Caki2 (cell line): ENCODE results near the gene ANKRD55. TPM values are rescaled to one million over a fixed set of nuclear protein-coding genes. Genes with fewer than 3 reads are reported as not detected.
"Not testable (repeated sequence)": the region's sequence is repeated elsewhere in the genome, so short reads cannot be mapped to it uniquely, and the experiment has no call there.

Experiments
- DNase-seq: peaks from one replicate; pipeline ENCODE4 v3.0.0-alpha.2; 2015; ENCODE audit warnings: low read depth
- in situ Hi-C: cut with HindIII; loops from 2 replicates; pipeline ENCODE4 v1.10.0; 2016; ENCODE audit warnings: low sequenced_read_pairs, low pct_unique_long_range_greater_than_20kb, mixed read lengths
- total RNA-seq: library from RNA; depleted of rRNA; stranded (reverse); fragments of >200 nt; shearing (Covaris generic); gene quantifications from 2 replicates; pipeline ENCODE4 v1.2.3, GENCODE V29; 2014; ENCODE audit warnings: low replicate concordance

The ANKRD55 gene
- total RNA-seq, 1 experiment from 2014 or later, result not detected

- no peak for DNase-seq
- in situ Hi-C loops, result no loop called here
Measured at GRCh38 chr5:56130664-56131063, 102.5 kb downstream of the ANKRD55 start.

GRCh38 chr5:56129288-56129687, 103.8 kb downstream of the ANKRD55 start:
- DNase-seq, result peak; percentile 26

GRCh38 chr5:56128113-56128512, 105.0 kb downstream of the ANKRD55 start:
- no peak for DNase-seq
- in situ Hi-C loops, result no loop called here

More at GRCh38 chr5:56129288-56129687, 103.8 kb downstream of the ANKRD55 start:
- in situ Hi-C loops, result no loop called here

GRCh38 chr5:56126487-56127179, 106.5 kb downstream of the ANKRD55 start:
- DNase-seq, result no peak
- in situ Hi-C loops, result no loop called here

DNA sequence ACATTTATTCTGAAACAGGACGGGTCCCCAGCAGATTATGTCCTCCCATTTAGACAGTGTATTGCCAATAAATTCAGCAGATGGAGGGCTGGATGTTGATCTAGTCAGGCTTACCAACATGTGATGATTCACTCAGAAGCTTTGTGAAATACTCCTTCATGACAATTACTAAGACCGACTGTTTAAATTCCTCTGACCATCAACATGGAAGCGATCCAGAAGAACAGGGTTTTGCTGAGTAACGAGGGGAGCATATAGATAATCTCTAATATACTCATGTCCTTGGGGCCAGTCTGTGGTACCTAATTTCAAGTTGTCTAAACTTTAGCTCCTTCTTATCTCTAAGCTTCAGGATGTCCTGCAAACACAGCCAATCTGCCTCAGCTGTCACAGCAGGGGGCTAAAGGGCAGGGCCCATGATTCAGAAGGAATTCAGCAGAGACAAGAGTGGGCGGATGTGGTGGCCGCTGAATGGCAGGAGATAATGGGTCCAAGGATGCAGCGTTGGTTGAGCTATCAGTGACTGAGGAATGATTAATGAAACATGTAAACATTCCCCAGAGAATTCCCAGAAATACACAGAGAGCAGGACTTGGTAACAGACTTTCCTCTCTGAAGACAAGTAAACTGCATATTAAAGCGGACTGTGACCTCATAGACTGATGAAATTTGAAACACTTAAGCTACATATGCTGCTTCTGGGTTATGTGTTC, 109.4 kb downstream of the ANKRD55 start:
- DNase-seq, result peak; percentile 98
- in situ Hi-C loops, result no loop called here

DNA sequence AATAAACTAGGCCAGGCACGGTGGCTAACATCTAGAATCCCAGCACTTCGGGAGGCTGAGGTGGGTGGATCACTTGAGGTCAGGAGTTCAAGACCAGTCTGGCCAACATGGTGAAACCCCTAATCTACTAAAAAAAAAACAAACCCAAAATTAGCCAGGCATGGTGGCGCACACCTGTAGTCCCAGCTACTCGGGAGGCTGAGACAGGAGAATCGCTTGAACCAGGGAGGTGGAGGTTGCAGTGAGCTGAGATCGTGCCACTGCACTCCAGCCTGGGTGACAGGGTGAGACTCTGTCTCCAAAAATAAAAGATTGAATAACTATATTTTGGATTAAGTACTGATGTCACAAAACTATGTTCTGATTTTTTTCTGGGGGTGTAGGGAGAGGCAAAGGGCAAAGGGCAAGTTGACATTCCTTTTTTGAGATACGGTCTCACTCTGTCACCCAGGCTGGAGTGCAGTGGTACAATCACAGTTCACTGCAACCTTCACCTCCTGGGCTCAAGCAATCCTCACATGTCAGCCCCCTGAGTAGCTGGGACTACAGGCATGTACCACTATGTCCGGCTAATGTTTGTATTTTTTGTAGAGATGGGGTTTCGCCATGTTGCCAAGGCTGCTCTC, 110.7 kb downstream of the ANKRD55 start:
- in situ Hi-C loops, DNase-seq: not testable (repeated sequence)

DNA sequence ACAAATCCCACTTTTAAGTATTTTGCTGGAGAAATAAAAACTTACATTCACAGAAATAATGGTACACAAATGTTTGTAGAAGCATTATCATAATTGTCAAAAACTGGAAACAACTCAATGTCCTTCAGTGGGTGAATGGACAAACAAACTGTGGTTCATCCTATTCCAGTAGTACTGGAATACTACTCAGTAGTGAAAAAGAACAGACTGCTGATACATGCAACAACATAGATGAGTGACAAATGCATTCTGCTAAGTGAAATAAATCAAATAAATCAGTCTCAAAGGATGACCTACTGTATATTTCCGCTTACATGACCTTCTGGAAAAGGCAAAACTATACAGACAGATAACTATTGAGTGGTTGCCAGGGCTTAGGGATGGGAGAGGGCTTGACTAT, 114.1 kb downstream of the ANKRD55 start:
- in situ Hi-C loops, result no loop called here
- DNase-seq, result no peak

DNA sequence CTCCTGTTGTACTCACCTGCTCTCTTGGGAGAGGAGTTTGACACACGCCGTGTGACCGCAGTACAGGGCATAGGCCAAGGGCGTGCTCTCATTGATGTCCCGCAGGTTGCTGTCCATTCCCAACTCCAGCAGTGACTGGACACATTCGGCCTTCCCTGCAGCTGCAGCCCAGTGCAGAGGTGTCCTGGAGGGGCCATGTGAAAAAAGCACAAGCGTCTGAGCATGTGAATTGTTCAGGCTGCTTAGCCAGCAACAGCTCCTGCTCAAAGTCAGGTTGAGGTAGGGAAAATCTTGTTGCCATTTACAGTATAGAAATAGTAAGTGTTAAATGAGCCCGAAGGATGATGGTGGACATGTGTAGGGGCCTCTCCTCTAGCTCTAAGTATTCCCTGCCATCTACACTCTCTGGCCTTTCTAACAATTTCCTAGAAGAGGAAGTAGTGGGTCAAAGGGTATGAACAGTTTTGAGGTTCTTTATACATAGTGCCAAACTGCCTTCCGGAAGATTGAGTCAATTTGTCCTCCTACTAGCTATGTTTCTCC, 116.5 kb downstream of the ANKRD55 start:
- no peak for DNase-seq
- in situ Hi-C loops, result no loop called here

- DNase-seq, result no peak
- in situ Hi-C loops, result no loop called here
Measured at GRCh38 chr5:56115589-56115988, 117.5 kb downstream of the ANKRD55 start.

DNA sequence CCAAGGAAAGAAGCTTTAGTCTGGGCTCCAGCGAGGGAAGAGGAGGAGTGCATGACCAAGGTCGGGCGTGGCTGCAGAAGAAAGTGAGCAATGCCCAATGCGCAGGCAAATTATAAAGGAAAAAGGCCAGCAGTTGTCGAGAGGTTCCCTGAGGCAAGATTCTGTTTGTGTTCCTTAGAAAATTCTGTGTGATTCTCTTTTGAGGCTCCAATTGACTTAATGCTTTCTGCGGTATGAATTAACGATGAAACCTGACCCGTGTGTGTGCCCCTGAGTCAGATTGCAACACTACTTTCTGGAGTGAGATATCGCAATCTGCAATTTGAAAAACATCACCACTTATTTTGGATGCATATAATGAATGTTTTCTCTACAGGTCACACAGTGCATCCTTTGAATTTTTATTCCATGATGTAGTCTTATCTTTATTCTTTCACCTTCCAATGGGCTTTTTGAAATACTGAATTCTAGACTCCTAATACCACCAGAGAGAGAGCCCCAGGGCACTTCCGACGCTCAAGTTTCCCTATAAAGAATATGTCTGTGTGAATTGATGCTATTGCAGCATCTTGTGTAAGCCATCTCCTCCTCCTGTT, 120.5 kb downstream of the ANKRD55 start:
- in situ Hi-C loops, result no loop called here
- DNase-seq, result peak; percentile 75

DNA sequence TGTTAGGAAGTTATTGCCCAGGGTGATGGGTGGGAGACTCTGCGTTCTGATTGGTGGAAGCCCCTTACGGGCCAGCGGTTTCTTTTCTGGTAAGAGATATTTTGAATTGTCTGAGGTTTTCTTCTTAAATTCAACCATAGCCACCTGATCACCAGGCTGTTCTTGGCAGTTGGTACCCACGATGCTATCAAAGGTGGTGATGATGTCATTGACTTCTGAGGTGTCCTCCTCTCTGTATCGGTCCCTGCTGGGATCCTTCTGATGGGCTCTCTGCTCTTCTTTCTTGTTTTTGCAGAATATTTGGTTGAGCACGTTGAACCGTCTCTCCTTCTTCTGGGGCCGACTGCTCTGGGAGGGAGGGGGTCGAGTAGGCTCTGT, 121.7 kb downstream of the ANKRD55 start:
- DNase-seq, result no peak
- in situ Hi-C loops, result no loop called here

DNA sequence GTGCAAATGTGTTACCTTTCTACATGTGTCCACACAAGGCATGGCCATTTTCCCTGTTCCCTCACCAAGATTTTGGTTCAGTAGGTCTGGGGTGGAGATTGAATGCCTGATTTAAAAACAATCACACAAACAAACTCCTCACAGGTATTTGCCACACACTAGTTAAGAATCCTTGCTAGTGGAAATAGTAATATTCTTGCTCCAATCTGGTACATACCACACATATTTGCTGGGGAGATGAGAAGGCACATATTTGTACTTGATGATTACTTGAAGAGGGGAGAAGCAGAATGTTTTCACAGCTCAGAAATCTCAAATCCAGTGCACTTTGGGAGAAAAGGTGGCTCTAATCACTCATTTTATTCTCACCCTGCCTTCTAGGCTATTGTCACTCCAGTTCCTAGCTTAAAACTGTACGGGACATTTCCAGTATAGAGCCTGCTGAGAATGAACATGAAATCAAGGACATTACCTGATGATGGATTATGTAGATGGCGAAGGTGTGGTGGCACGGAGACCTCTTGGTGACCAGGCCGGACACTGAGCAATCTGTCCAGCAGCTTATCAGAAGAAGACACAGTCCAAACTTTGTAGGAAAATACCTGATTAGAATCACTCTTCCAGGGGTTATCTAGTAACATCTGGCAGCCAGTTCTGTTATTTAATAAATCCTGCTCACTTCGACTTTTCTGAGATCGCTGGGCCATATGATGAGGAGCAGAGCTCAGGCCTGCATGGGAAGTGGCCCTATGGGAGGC, 122.3 kb downstream of the ANKRD55 start:
- no peak for DNase-seq
- in situ Hi-C loops, result no loop called here

DNA sequence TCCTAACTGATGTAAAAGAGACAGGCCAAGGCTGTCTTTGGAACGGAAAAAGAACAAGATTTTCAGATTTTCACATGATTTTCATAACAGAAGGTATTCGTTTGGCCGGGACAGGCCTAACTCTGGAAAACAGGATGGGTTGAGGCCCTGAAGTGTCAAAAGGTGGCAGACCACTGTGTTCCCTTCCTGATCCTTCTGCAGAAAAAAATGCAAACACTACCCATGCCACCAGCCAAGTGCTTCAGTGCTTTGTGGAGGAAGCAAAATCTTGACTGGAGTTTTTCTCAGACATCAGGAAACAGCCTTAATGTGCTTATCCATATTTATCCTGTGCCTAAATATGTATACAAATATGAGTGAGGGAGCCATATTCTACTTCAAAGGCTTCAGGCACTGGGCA, 124.9 kb downstream of the ANKRD55 start:
- no peak for DNase-seq
- in situ Hi-C loops, result no loop called here

DNA sequence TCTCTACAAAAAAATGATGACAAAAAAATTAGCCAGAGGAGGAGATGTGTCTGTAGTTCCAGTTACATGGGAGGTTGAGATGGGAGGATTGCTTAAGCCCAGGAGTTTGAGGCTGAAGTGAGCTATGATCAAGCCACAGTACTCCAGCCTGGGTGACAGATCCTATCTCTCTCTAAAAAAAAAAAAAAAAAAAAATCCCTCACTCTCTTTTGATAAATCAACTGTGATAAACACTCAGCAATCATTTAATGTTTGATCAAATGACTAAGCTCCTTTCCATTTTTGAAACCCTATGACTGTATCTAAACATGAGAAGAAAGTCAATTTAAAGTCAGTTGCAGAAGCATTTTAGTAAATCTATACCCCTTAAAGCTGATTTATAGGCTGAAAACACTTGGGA, 126.3 kb downstream of the ANKRD55 start:
- in situ Hi-C loops, result no loop called here
- DNase-seq, result peak; percentile 40

DNA sequence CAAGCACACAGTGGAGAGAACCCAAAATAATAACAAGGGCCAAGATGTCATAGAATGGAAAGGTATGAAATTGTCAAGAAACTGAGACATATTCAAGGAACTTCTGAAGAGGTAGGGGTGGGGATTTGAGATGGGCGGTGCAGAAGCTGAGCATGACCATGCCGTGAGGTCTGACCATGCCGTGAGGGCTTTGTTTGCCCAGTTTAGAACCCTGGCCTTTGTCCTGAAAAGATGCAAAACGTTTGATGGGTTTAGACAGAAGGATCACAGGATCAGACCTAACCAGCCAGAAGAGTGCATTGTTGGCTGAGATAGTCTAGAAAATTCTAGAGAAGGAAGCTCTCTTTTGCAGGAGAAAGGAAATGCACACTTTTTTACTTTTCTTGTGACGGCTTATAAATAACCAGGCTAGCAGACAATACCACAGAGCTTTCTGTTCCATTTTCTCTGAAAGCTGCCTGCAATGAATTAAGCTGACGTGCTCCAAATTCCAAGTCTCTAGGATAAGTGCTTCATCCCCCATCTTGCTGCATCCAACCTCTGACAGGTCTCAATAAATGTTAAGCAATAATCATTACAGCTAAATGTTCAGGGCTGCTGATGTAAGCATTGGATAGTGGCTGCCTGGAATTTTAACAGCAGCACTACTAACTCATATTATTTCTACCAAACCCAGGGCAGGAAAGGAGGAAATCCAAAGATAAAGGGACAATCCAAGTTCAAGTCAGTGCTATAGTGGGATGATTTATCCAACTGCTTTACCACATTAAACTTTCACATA, 127.4 kb downstream of the ANKRD55 start:
- DNase-seq, result no peak
- in situ Hi-C loops, result no loop called here

DNA sequence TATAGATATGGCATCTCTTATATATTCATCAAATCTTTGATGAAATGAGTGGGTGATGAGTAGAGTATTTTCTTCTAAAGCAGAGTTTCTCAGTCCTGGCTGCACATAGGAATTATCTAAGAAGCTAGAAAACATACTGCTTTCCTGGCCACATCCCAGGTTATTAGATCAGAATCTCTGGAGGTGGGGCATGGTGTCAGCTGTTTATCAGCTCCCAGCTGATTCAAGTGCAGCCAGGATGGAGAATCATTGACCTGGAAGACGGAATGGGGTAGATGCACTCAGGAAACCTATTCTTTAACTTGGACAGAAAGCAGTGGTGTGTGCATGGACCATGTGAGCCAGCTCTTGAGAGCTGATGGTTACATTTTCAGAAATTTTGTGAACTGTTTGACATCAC, 130.2 kb downstream of the ANKRD55 start:
- in situ Hi-C loops, result no loop called here

GRCh38 chr5:56102207-56102606, 130.9 kb downstream of the ANKRD55 start:
- in situ Hi-C loops, DNase-seq: not testable (repeated sequence)

More for the DNA sequence above, 130.2 kb downstream of the ANKRD55 start:
- peak; percentile 44 for DNase-seq
